IPS DF 4.7 (cell line): ENCODE data around the gene REPS2.
"Not testable (repeated sequence)": the region's sequence is repeated elsewhere in the genome, so short reads cannot be mapped to it uniquely, and the experiment has no call there.

ENCODE experiments used
- DNase-seq: peaks from one replicate; pipeline ENCODE4 v3.0.0-alpha.2; 2013; ENCODE audit warnings: low spot score; ENCODE audit errors: extremely low read depth

Gene REPS2

GRCh38 chrX:16946361-16946964, at the start of gene REPS2:
TSS of gene REPS2 (plus strand) at chrX:16946658. CDS start at chrX:16946862, 204 bp downstream.
- no peak for DNase-seq

DNA sequence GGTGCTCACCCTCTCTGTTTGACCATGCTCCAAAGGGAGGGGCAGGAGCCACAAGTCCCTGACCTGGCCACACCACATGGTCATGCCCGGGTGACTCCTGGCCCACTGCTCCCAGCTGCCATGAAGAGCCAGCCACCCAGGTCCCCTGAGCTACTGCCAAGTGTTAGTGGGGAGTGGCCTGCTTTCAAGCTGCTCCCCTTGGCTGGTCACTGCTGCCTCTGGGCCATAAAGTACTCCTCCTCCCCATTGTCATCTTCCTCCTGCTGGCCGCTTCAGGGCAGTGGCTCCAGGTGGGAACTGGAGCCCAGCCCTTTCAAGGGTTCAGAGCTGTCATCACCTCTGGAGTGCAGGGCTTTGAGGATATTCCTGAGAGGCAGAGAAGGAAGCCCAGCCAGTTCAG, 49.0 kb upstream of the REPS2 start:
- DNase-seq: no peak

- no peak for DNase-seq
These were observed 43.0 kb upstream of the REPS2 start for GRCh38 chrX:16903274-16904022.

GRCh38 chrX:16910376-16910775, 36.1 kb upstream of the REPS2 start:
- no peak for DNase-seq

GRCh38 chrX:16914058-16914457, 32.4 kb upstream of the REPS2 start:
- no peak for DNase-seq

DNA sequence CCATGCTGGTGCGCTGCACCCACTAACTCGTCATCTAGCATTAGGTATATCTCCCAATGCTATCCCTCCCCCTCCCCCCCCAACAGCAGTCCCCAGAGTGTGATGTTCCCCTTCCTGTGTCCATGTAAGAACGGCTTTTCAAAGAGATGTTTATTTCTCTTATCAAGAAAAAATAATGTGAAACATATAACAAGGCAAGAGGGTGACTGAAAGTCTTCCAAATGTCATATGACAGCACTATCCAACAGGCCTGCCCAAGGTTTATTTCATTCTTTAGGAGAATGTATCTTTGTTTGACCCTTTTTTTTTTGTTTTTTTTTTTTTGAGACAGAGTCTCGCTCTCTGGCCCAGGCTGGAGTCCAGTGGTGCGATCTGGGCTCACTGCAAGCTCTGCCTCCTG, 29.9 kb upstream of the REPS2 start:
- DNase-seq: no peak

DNA sequence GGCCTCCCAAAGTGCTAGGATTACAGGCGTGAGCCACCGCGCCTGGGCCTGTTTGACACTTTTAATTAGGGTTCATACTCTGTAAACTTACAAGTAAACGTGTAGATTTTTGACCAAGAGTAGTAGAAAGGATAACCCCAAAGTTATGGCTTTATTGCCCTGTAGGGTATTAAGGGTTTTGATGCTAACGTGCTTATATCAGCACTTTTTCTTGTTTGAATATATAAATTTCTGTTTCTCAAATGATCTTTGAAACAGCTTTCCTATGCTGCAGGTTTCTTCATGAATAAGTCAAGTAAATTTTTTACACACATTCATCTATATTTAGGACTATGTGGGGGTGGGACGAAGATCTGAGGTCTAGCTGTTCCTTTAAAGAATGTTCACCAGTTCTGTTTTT, 29.3 kb upstream of the REPS2 start:
- DNase-seq: no peak

GRCh38 chrX:16918979-16919378, 27.5 kb upstream of the REPS2 start:
- DNase-seq: no peak

- DNase-seq: no peak
These were observed 26.4 kb upstream of the REPS2 start for GRCh38 chrX:16920075-16920474.

GRCh38 chrX:16923157-16923556, 23.3 kb upstream of the REPS2 start:
- no peak for DNase-seq

DNA sequence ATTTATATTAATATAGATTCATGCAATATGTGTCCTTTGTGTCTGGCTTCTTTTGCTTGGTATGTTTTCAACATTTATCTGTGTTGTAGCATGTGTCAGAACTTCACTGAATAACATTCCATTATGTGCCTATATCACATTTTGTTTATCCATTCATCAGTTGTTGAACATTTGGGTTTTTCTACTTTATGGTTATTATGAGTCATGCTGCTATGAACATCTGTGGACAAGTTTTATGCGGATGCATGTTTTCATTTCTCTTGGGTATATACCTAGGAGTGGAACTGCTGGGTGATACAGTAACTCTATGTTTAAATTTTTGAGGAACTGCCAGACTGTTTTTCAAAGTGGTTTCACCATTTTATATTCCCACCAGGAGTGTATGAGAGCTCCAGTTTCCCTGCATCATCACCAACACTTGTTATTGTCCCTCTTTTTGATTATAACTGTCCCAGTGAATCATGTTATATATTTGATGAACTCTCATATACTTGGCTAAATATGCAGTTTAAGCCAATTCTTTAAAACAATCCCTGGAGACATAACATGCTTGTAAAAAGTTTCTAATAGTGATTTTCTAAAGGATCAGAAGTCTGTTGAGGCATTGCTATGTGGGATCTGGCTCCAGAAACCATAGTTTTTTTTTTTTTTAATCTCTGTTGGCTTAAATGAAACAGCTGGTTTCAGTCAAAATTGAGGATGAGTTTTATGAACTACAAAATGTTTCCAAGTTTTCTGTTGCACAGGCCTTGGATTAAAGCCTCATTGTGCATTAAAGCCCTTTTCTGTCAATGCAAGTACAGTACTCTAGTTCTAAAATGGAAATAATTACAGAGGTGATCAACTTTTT, 21.6 kb upstream of the REPS2 start:
- no peak for DNase-seq

DNA sequence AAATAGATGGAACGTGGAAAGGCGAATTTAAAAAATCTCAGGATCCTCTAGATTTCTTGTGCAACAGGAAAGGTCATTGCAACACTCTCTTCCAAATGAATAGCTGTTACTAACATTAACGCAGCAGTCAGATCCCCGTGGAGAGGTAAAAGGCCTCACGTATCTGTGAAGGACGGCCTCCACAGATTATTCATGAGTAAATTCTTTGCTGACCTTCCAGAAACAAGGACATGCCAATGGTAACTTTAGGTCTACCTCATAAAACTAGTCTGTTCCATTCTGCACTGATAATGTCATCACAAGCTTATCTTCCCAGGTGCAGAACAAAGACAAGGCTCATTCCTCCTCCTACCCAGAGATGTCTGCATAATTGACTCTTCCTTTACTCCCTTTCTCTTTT, 16.1 kb upstream of the REPS2 start:
- DNase-seq: no peak

- no peak for DNase-seq
These were observed 15.1 kb upstream of the REPS2 start for GRCh38 chrX:16931371-16931770.

DNA sequence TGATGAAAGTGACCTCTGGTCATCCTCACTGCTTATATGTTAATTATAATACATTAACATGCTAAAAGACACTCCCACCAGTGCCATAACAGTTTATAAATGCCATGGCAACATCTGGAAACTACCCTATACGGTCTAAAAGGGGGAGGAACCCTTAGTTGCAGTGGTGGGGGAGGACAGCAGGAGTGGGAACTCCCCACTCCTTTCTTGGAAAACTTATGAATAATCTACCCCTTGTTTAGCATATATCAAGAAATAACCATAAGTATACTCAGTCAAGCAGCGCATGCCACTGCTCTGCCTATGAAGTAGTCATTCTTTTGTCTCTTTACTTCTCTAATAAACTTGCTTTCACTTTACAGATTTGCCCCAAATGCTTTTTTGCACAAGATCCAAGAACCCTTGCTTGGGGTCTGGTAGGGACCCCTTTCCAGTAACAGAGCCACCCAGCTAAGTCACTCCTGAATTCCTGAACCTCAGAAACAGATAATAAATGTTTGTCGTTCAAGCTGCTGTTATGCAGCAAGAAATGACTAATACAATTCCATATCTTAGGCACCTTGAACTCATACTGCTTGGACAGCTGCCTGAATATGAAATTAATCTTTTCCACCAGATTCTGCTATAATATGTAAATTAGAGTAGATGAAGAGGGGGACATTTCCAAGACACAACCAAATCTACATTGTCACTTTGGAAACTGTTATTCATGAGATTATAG, 14.4 kb upstream of the REPS2 start:
- DNase-seq: no peak

GRCh38 chrX:16934185-16934584, 12.3 kb upstream of the REPS2 start:
- DNase-seq: no peak

- DNase-seq: no peak
These were observed 609 bp downstream of the REPS2 start for GRCh38 chrX:16946971-16947562.

DNA sequence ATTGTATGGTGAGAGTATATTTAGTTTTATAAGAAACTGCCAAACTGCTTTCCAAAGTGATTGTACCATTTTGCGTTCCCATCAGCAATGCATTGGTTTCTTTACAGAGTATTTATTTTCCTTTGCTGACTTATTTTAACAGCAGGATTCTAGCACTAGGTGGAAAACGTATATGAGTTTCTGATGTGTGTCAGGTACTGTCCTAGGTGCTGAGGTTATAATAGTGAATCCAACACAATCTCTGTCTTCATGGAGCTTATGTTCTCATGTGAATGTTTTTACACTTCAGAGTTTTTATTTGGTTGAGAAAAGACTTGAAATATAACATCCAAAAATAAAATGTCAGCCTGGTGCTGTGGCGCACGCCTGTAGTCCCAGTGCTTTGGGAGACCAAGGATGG, 4.0 kb downstream of the REPS2 start:
- no peak for DNase-seq

- no peak for DNase-seq
These were observed 7.3 kb downstream of the REPS2 start for GRCh38 chrX:16953606-16954211.

DNA sequence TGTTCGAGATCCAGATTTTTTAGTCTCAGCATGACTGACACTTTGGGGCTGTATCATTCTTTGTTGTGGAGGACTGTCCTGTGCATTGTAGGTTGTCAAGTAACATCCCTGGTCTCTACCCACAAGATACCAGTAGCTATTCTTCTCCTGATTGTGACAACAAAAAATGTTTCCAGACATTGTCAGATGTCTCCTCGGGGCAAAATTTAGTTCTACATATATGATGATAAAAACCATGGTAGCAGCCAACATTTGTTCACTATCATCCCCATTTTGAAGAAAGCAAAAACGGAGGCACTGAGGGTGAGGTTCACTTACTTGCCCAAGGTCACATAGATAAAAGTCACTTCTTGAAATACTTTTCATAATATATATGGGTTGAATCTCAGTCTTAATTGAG, 11.3 kb downstream of the REPS2 start:
- no peak for DNase-seq

DNA sequence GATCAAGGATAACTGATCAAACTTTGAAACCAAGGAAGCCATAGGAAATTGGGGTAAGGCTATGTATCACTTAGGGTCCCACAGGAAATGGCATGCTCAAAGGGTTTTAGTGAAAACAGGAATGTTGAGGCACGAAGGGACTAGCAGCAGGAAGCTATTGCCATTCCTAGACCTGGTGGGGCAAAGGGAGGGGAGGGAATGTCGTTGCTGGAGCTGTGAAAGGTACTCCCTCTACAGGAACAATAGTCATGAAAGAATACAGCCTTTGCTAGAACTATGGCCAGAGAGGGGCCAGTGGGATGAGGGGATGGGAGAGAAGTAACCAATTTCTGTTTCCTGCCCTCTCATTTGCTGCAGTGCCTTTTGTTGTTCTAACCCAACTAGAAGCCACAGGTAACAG, 11.9 kb downstream of the REPS2 start:
- no peak for DNase-seq

DNA sequence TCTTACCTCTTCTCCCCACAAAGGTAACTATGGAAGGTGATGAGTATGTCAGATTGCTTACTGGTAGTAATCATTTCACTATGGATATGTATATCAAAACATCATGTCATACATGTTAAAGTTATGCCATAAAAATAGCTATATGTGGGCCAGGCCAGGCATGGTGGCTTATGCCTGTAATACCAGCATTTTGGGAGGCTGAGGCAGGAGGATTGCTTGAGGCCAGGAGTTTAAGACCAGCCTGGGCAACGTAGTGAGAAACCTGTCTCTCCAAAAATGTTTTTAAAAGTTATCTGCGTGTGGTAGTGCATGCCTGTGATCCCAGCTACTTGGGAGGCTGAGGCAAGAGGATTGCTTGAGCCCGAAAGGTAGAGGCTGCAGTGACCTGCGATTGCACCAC, 16.2 kb downstream of the REPS2 start:
- not testable (repeated sequence) for DNase-seq
